Astrocyte of the cerebellum (primary cell): Measurements from ENCODE around the gene FOXP1.

Experiments
- DNase-seq: peaks from one replicate; pipeline ENCODE4 v3.0.0-alpha.2; 2011; ENCODE audit warnings: low read depth
- H3K4me3 ChIP-seq: 2 replicates; pipeline ENCODE4 v1.5.1; 2011; ENCODE audit warnings: mild to moderate bottlenecking, low read depth, low read length, moderate library complexity
- CTCF ChIP-seq: IDR thresholded peaks from 2 replicates; pipeline ENCODE4 v1.5.1; 2012; ENCODE audit warnings: low read length, low read depth, moderate library complexity, mild to moderate bottlenecking; ENCODE audit errors: missing control alignments
- in situ Hi-C: cut with HindIII; loops from 2 replicates; pipeline ENCODE4 v1.10.0; 2017; ENCODE audit warnings: low sequenced_read_pairs

Gene FOXP1

DNA sequence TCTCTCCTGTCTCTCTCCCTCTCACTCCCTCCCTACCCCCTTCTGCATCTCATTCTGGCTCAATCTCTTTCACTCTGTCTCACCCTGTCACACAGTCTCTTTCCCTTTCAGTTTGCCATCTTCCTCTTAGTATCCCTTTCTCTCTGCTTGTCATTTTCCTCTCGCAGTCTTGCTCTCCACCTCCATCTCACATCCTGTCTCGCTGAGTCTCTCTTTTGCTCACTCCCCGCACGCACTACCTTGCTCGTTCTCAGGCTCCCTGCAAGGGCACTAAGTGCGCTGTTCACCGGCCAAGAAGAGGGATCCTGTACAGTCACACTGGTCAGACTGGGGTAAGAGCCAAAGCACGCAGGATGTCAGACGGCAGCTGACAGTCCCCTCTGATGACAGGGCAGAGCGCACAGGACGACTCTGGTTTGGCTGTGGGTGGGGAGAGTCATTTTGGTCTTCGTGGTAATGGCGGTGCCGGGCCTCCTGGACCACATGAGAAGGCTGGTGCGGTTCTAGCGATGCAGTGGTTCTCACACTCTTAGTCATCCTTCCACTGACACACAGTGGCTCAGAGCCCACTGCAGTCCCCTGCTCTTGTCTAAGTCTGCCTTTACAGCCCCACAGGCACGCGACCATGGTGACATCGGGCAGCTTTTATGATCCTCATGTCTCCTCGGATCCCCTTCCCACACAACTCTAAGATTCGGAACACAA is 356.8 kb downstream of the FOXP1 start:
- no peak for TF ChIP-seq CTCF
- in situ Hi-C loops = no loop called here
- DNase-seq = no peak
- H3K4me3 ChIP-seq = no peak overlapping the region

GRCh38 chr3:71225951-71226564 is 357.5 kb downstream of the FOXP1 start:
- TF ChIP-seq CTCF = no peak
- H3K4me3 ChIP-seq = no peak overlapping the region
- DNase-seq = no peak
- in situ Hi-C loops = no loop called here

- no peak for TF ChIP-seq CTCF
- DNase-seq = no peak
Observed at GRCh38 chr3:71225002-71225684, 358.4 kb downstream of the FOXP1 start.

GRCh38 chr3:71219744-71220638 is 363.5 kb downstream of the FOXP1 start:
- no peak for DNase-seq

More at GRCh38 chr3:71225002-71225684, 358.4 kb downstream of the FOXP1 start:
- H3K4me3 ChIP-seq = no peak overlapping the region
- in situ Hi-C loops = no loop called here

GRCh38 chr3:71218508-71218907 is 365.0 kb downstream of the FOXP1 start:
- in situ Hi-C loops = no loop called here
- DNase-seq = no peak
- H3K4me3 ChIP-seq = no peak overlapping the region
- TF ChIP-seq CTCF = no peak

More at GRCh38 chr3:71219744-71220638, 363.5 kb downstream of the FOXP1 start:
- in situ Hi-C loops = loop anchor here (5.0 kb wide), 1 partner anchor 48 kb away; no protein-coding TSS in a partner anchor
- TF ChIP-seq CTCF = no peak
- H3K4me3 ChIP-seq = no peak overlapping the region
